ENCODE results near the gene OBSCN.

Gene OBSCN

GRCh38 chr1:228408041-228408868 is 200.4 kb downstream of the OBSCN start:
- no peak for DNase-seq

GRCh38 chr1:228408869-228409805 is 201.3 kb downstream of the OBSCN start:
- no peak for DNase-seq

- DNase-seq = no peak
Measured at GRCh38 chr1:228410015-228410414, 202.2 kb downstream of the OBSCN start.

- no peak for DNase-seq
Measured at GRCh38 chr1:228410671-228411070, 202.8 kb downstream of the OBSCN start.

- no peak for DNase-seq
Measured at GRCh38 chr1:228411121-228411520, 203.3 kb downstream of the OBSCN start.

GRCh38 chr1:228411548-228412430 is 203.9 kb downstream of the OBSCN start:
- DNase-seq = no peak

- DNase-seq = no peak
Measured at GRCh38 chr1:228413241-228414010, 205.6 kb downstream of the OBSCN start.

GRCh38 chr1:228414511-228415211 is 206.8 kb downstream of the OBSCN start:
- no peak for DNase-seq

GRCh38 chr1:228415221-228415620 is 207.4 kb downstream of the OBSCN start:
- DNase-seq = no peak

- DNase-seq = no peak
Measured at GRCh38 chr1:228415853-228416216, 208.0 kb downstream of the OBSCN start.

GRCh38 chr1:228416217-228416933 is 208.5 kb downstream of the OBSCN start, which contains the start of gene TRIM17:
Gene TRIM17 (minus strand): TSS chr1:228416861. CDS start chr1:228415072, 1,789 bp downstream.
- no peak for DNase-seq

GRCh38 chr1:228417061-228417460 is 209.2 kb downstream of the OBSCN start:
- DNase-seq = no peak

GRCh38 chr1:228417483-228418203 is 209.8 kb downstream of the OBSCN start:
- DNase-seq = no peak

GRCh38 chr1:228420968-228421826 is 213.4 kb downstream of the OBSCN start:
- no peak for DNase-seq

GRCh38 chr1:228423404-228424053 is 215.7 kb downstream of the OBSCN start:
- DNase-seq = no peak

- no peak for DNase-seq
Measured at GRCh38 chr1:228424685-228425660, 217.1 kb downstream of the OBSCN start.
